Ovary (tissue), 9 donors: ENCODE measurements around the gene IL17RA. TPM values are rescaled to one million over a fixed set of nuclear protein-coding genes. Genes with fewer than 3 reads are reported as not detected.

Experiments
- DNase-seq, 5 donors: peaks; one replicate each; pipeline ENCODE4 v3.0.0-alpha.2; 2019 to 2020
- H3K27ac ChIP-seq, 2 donors: fragments of 200-600 bp; one replicate each; pipeline versions ENCODE4 v1.5.1 to v1.8.0; 2019 to 2022
- H3K27me3 ChIP-seq: fragments of 200-600 bp; one replicate; pipeline ENCODE4 v1.8.0; 2022
- H3K36me3 ChIP-seq: fragments of 200-600 bp; sonication (generic); one replicate; pipeline ENCODE4 v1.5.1; 2019
- H3K4me1 ChIP-seq: one replicate; pipeline ENCODE4 v1.8.1; 2013; ENCODE audit warnings: mild to moderate bottlenecking, moderate library complexity; ENCODE audit not compliant: insufficient read depth
- H3K4me3 ChIP-seq: fragments of 200-600 bp; sonication (generic); one replicate; pipeline ENCODE4 v1.5.1; 2017
- H3K9me3 ChIP-seq, 2 donors: fragments of 200-600 bp in 1 of 2; sonication (generic) in 1 of 2; one replicate each; pipeline versions ENCODE4 v1.5.1 to v1.8.1; 2013 to 2019; ENCODE audit warnings: mild to moderate bottlenecking in 1 of 2, moderate library complexity in 1 of 2
- EP300 ChIP-seq: sonication (generic); formaldehyde crosslinking; IDR thresholded peaks from one replicate; pipeline ENCODE4 v1.6.1; 2017; ENCODE audit warnings: antibody characterized with exemption
- POLR2A ChIP-seq: fragments of 450-650 bp; IDR thresholded peaks from one replicate; pipeline ENCODE4 v1.6.1; 2017; ENCODE audit warnings: antibody characterized with exemption, mild to moderate bottlenecking, moderate library complexity
- WGBS, 3 donors: extraction: QIAGEN DNeasy Blood & Tissue Kit in 1 of 3; methylation state at CpG; one replicate each; pipeline versions ENCODE4 v1.1.5 to v1.1.7; 2013 to 2017; 5-methylcytosine and 5-hydroxymethylcytosine counted together
- intact Hi-C, 4 donors: fragments of 100-400 bp; cut with DNase I; formaldehyde crosslinking; loops; one replicate each; pipeline versions ENCODE4 v1.11.0 to v1.15.1; 2022 to 2023
- polyA plus RNA-seq, 2 donors: library from polyadenylated mRNA; stranded (reverse); fragments of 200-250 nt in 1 of 2; fragments of 350-450 nt in 1 of 2; fragmentation: Illumina TruSeq in 1 of 2; extraction: RNeasy Lipid Tissue Mini Kit (QIAGEN cat#74804) in 1 of 2; gene quantifications; one replicate each; pipeline ENCODE4 v1.2.3, GENCODE V29; 2013 to 2014
- total RNA-seq, 7 donors: library from RNA; depleted of rRNA in 2 of 7; stranded (reverse); fragments of >200 nt in 2 of 7; fragmentation: NEBNext Ultra II Directional in 3 of 7; extraction: Animal tissue kit (Norgen Biotek cat#: 25700) in 3 of 7; gene quantifications; one replicate each; pipeline versions ENCODE4 v1.1.0 to v1.2.4, GENCODE V29; 2016 to 2023
- TF ChIP-seq, protein P1 (sequence below), 3 donors: fragments of 450-650 bp in 2 of 3; fragments of 200-600 bp in 1 of 3; IDR thresholded peaks; one replicate each; pipeline versions ENCODE4 v1.5.1 to v1.8.0; 2016 to 2022; ENCODE audit warnings: antibody characterized with exemption in 3 of 3, mild to moderate bottlenecking in 1 of 3
- donor health status: DM: no; HTN: no; CAD: no; lungs with moderate emphysema.
- donor health status: DM: no; HTN: no; CAD: no.
- donor health status: Bipolar disorder and iron deficiency.
- donor health status: DM: yes; HTN: yes; CAD: no.
- donor health status: DM: no; HTN: no; CAD: no.
- donor health status: DM: yes; HTN: yes; CAD: no.

The IL17RA gene
- total and polyA plus RNA-seq, 9 donors: 6.4 to 18.1 (median 13.1) TPM

DNA sequence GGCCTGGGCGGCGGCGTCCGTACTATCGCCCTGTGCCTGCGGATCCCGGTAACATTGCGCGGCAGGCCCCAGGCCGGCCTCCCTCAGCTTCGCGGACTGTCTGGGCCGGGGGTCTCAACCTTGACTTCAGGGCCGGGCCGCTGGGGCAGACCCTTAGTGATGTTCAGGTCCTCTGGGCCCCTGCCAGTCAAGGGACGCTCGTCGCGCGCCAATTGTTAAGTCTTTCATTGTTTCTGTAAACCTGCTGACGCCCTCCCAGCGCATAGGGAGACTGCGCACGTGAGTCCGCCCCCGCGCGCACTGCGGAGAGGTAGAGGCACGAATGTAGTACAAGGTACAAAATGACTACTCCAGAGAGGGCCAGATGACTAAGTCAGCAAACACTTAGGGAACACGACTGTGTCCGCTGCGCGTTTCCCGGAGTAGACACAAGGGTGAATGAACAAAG, 74.7 kb downstream of the IL17RA start:
- H3K4me1 ChIP-seq: peaks cover 14% of the 10 kb centered on the region
- H3K4me3 ChIP-seq: peak overlapping the region; percentile 77
- no peaks in the 10 kb centered on the region for H3K36me3 ChIP-seq
- WGBS, 3 donors: 1 to 4% (median 2%) methylated on average over 33 to 35 of the region's 35 CpGs
- TF ChIP-seq, protein P1, sequence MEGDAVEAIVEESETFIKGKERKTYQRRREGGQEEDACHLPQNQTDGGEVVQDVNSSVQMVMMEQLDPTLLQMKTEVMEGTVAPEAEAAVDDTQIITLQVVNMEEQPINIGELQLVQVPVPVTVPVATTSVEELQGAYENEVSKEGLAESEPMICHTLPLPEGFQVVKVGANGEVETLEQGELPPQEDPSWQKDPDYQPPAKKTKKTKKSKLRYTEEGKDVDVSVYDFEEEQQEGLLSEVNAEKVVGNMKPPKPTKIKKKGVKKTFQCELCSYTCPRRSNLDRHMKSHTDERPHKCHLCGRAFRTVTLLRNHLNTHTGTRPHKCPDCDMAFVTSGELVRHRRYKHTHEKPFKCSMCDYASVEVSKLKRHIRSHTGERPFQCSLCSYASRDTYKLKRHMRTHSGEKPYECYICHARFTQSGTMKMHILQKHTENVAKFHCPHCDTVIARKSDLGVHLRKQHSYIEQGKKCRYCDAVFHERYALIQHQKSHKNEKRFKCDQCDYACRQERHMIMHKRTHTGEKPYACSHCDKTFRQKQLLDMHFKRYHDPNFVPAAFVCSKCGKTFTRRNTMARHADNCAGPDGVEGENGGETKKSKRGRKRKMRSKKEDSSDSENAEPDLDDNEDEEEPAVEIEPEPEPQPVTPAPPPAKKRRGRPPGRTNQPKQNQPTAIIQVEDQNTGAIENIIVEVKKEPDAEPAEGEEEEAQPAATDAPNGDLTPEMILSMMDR (IDR thresholded peaks at IDR 0.05): no peak
- no peak for TF ChIP-seq EP300
- TF ChIP-seq POLR2A: no peak
- intact Hi-C loops: loop anchor here in 1 of 4 donors (10.0 kb wide), 1 partner anchor 75 kb away; the partner anchor contains the start of gene IL17RA
- H3K9me3 ChIP-seq: no peaks in the 10 kb centered on the region
- peak; percentile 44 to 72 (median 68) for DNase-seq
- H3K27ac ChIP-seq: peak overlapping the region; percentile 74 to 93
- H3K27me3 ChIP-seq: no peaks in the 10 kb centered on the region

DNA sequence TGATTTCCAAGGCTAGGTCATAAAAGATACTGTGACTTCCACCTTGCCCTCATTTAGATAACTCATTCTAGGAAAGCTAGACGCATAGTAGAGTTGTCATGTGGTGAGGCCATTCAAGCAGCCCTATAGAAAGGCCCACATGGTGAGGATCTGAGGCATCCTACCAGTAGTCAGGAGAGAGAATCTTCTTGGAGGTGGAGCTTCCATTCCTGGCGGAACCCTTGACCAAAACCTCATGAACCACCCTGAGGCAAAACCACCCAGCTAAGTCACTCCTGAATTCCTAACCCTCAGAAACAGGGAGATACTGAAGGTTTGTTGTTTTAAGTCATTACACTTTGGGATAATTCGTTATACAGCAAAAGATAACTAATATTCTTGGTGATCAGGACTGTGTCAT, 77.2 kb downstream of the IL17RA start:
- Histone ChIP-seq H3K27me3 (no peaks in the 10 kb centered on the region), H3K27ac (no peak overlapping the region), H3K4me1 (peaks cover 11% of the 10 kb centered on the region), H3K36me3 (no peaks in the 10 kb centered on the region), H3K9me3 (no peaks in the 10 kb centered on the region), H3K4me3 (no peak overlapping the region)
- intact Hi-C loops: no loop called here
- TF ChIP-seq POLR2A (no peak), EP300 (no peak)
- TF ChIP-seq, protein P1 (IDR thresholded peaks at IDR 0.05): no peak
- 90 to 96% (median 91%) methylated on average over 3 of the region's 3 CpGs for WGBS, 3 donors
- no peak for DNase-seq

DNA sequence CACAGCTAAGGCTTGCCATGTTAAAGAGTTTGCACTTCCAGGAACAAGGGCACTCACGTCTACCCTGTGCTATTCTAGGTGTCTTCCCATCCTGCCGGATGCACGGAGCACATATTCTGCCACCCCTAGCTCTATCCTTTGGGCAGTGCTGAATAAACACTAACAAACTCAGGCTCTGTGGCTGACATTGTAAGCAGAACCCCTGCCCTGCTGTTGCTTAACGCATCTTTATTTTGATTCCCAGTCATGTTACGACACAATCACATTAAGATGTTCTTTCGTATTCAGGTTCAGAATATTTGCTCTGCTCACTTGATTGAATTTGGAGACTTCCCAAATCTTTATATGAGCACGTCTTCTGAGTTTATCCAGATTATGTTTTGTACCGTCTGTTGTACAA, 77.9 kb downstream of the IL17RA start:
- H3K4me3 ChIP-seq: no peak overlapping the region
- intact Hi-C loops: no loop called here
- H3K4me1 ChIP-seq: peaks cover 12% of the 10 kb centered on the region
- 78 to 93% (median 80%) methylated on average over 8 of the region's 8 CpGs for WGBS, 3 donors
- DNase-seq: no peak
- TF ChIP-seq EP300: no peak
- no peak for TF ChIP-seq POLR2A
- TF ChIP-seq, protein P1 (IDR thresholded peaks at IDR 0.05): no peak
- no peak overlapping the region for H3K27ac ChIP-seq
- no peaks in the 10 kb centered on the region for H3K9me3 ChIP-seq
- no peaks in the 10 kb centered on the region for H3K36me3 ChIP-seq
- H3K27me3 ChIP-seq: no peaks in the 10 kb centered on the region

DNA sequence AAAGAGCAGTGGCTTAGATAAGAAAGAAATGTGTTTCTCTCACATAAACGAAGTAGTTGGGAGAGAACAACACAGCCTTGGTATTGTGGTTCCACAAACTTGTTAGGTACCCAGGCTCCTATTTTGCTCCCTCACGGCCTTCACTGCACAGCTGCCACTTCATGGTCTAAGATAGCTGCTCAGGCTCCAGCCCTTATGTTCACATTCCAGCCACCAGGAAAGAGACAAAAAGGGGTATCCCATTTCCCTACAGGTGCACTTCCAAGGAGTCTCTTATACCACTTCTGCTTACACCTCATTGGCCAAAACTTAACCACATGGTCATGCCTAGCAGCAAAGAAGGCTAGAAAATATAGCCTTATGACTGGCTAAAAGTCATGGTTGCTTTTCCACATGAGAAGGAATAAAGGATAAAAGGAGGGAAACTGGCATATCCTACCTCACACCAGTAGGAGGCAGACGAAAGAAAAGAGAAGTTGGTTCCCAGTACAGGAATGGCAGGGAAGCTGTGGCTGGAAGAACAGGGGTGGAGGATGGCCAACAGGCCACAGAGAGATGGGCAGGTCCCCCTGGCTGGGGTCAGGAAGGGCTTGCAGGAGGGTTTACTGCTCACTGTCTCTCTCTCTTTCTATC, 79.7 kb downstream of the IL17RA start:
- WGBS, 3 donors: 81 to 90% (median 85%) methylated on average over 3 of the region's 3 CpGs
- no peaks in the 10 kb centered on the region for H3K27me3 ChIP-seq
- no peaks in the 10 kb centered on the region for H3K36me3 ChIP-seq
- H3K9me3 ChIP-seq: no peaks in the 10 kb centered on the region
- no peak overlapping the region for H3K27ac ChIP-seq
- intact Hi-C loops: no loop called here
- no peak overlapping the region for H3K4me3 ChIP-seq
- DNase-seq: no peak
- TF ChIP-seq, protein P1 (IDR thresholded peaks at IDR 0.05): no peak
- TF ChIP-seq POLR2A (no peak), EP300 (no peak)
- peaks cover 10% of the 10 kb centered on the region for H3K4me1 ChIP-seq

Other genes with a start within 250 kb of the IL17RA start
- not detected for gene GAB4, start 76.8 kb upstream of the IL17RA start, total RNA-seq
- gene GAB4, start 76.8 kb upstream of the IL17RA start, polyA plus RNA-seq: not detected
- 1 to 10 TPM in 1 of 7 donors, under 1 TPM in 6; 0.12 to 1.1 (median 0.53) TPM for gene TMEM121B, start 36.4 kb downstream of the IL17RA start, total RNA-seq
- under 1 TPM; 0.17 to 0.67 TPM for gene TMEM121B, start 36.4 kb downstream of the IL17RA start, polyA plus RNA-seq
- 10 to 100 TPM; 17.2 to 29.5 (median 24.5) TPM for gene HDHD5, start 74.3 kb downstream of the IL17RA start, total RNA-seq
- 10 to 100 TPM in 1 of 2 donors, 1 to 10 TPM in 1; 8.9 to 23.4 TPM for gene HDHD5, start 74.3 kb downstream of the IL17RA start, polyA plus RNA-seq
- 10 to 100 TPM in 4 of 7 donors, 1 to 10 TPM in 3; 2.0 to 15.7 (median 12.3) TPM for gene ADA2, start 134.4 kb downstream of the IL17RA start, total RNA-seq
- 10 to 100 TPM; 13.4 to 41.6 TPM for gene ADA2, start 134.4 kb downstream of the IL17RA start, polyA plus RNA-seq